DOHH2 (cell line): Measurements from ENCODE around the gene NDFIP2.

Source experiments
- H3F3A ChIP-seq: fragments of 200-600 bp; sonication (generic), shearing (Covaris generic); 2 replicates; pipeline ENCODE4 v1.6.0; 2016; ENCODE audit warnings: antibody characterized with exemption, mild to moderate bottlenecking; ENCODE audit not compliant: control insufficient read depth, insufficient read depth
- H3K27ac ChIP-seq: fragments of 200-600 bp; sonication (generic); 2 replicates; pipeline ENCODE4 v1.5.1; 2014; ENCODE audit warnings: low read depth, mild to moderate bottlenecking, low read length, moderate library complexity
- H3K27me3 ChIP-seq: fragments of 200-600 bp; sonication (generic); 2 replicates; pipeline ENCODE4 v1.6.1; 2014; ENCODE audit warnings: mild to moderate bottlenecking, low read length, mixed read lengths; ENCODE audit not compliant: control insufficient read depth
- H3K36me3 ChIP-seq: fragments of 200-600 bp; sonication (generic); 2 replicates; pipeline ENCODE4 v1.6.1; 2014; ENCODE audit warnings: mild to moderate bottlenecking, low read length, moderate library complexity, mixed read lengths; ENCODE audit not compliant: control insufficient read depth
- H3K4me1 ChIP-seq: fragments of 200-600 bp; sonication (generic); 2 replicates; pipeline ENCODE4 v1.6.1; 2014; ENCODE audit warnings: mild to moderate bottlenecking, low read length, mixed read lengths; ENCODE audit not compliant: control insufficient read depth
- H3K4me2 ChIP-seq: fragments of 200-600 bp; sonication (generic); 2 replicates; pipeline ENCODE4 v1.6.0; 2014; ENCODE audit warnings: mild to moderate bottlenecking, low read length, moderate library complexity
- H3K4me3 ChIP-seq: fragments of 200-600 bp; sonication (generic); 2 replicates; pipeline ENCODE4 v1.5.1; 2014; ENCODE audit warnings: mild to moderate bottlenecking, low read length, mixed read lengths
- H3K79me2 ChIP-seq: fragments of 200-600 bp; sonication (generic); 2 replicates; pipeline ENCODE4 v1.6.1; 2014; ENCODE audit warnings: mild to moderate bottlenecking, low read length, mixed read lengths; ENCODE audit not compliant: control insufficient read depth
- H3K9me2 ChIP-seq: fragments of 200-600 bp; sonication (generic); replicated peaks from 2 replicates; pipeline ENCODE4 v1.6.1; 2014; ENCODE audit warnings: mild to moderate bottlenecking, low read length, mixed read lengths; ENCODE audit not compliant: control insufficient read depth
- H3K9me3 ChIP-seq: fragments of 200-600 bp; sonication (generic); 2 replicates; pipeline ENCODE4 v1.6.1; 2014; ENCODE audit warnings: antibody characterized with exemption, low read length, mixed read lengths; ENCODE audit not compliant: control insufficient read depth, insufficient read depth
- H4K20me1 ChIP-seq: fragments of 200-600 bp; sonication (generic); 2 replicates; pipeline ENCODE4 v1.6.0; 2014; ENCODE audit warnings: low read depth, mild to moderate bottlenecking, antibody characterized with exemption, low read length, moderate library complexity; ENCODE audit not compliant: control insufficient read depth, insufficient read depth
- EZH2phosphoT487 ChIP-seq: fragments of 200-600 bp; sonication (generic); IDR thresholded peaks from 2 replicates; pipeline ENCODE4 v1.6.1; 2017; ENCODE audit warnings: borderline replicate concordance, mild to moderate bottlenecking, antibody characterized with exemption, low read length, moderate library complexity, mixed read lengths
- TF ChIP-seq, protein P1 (sequence below): fragments of 200-600 bp; sonication (generic); IDR thresholded peaks from one replicate; pipeline ENCODE4 v1.5.1; 2014; ENCODE audit warnings: antibody characterized with exemption, mild to moderate bottlenecking, low read depth, low read length; ENCODE audit not compliant: poor library complexity, severe bottlenecking

The NDFIP2 gene

DNA sequence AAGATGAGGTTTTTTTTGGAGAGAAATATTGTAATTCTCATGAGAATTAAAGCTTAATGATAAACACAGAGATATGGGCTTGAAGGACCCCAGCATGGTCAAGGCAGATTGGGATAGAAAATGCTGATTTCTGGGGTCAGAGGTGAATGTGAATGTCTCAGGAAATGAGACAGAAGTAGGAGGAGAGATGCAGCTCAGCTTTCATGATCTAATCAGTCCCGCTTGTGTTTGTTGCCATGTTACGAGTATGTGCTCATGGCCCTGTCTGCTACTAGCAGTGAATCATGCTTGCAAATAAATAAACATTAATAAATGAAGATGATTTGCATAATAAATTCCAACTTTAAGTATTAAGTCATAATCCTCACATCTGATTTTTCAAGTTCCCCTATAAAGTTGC, 23.0 kb upstream of the NDFIP2 start:
- Histone ChIP-seq H3K9me3 (no peaks in the 10 kb centered on the region), H3K4me1 (no peaks in the 10 kb centered on the region), H3K79me2 (no peaks in the 10 kb centered on the region), H3K27me3 (peaks cover 8% of the 10 kb centered on the region), H4K20me1 (no peaks in the 10 kb centered on the region), H3F3A (no peaks in the 10 kb centered on the region), H3K9me2 (no peaks in the 10 kb centered on the region), H3K4me3 (no peak overlapping the region), H3K4me2 (no peak overlapping the region), H3K36me3 (no peaks in the 10 kb centered on the region), H3K27ac (no peak overlapping the region)
- TF ChIP-seq, protein P1, sequence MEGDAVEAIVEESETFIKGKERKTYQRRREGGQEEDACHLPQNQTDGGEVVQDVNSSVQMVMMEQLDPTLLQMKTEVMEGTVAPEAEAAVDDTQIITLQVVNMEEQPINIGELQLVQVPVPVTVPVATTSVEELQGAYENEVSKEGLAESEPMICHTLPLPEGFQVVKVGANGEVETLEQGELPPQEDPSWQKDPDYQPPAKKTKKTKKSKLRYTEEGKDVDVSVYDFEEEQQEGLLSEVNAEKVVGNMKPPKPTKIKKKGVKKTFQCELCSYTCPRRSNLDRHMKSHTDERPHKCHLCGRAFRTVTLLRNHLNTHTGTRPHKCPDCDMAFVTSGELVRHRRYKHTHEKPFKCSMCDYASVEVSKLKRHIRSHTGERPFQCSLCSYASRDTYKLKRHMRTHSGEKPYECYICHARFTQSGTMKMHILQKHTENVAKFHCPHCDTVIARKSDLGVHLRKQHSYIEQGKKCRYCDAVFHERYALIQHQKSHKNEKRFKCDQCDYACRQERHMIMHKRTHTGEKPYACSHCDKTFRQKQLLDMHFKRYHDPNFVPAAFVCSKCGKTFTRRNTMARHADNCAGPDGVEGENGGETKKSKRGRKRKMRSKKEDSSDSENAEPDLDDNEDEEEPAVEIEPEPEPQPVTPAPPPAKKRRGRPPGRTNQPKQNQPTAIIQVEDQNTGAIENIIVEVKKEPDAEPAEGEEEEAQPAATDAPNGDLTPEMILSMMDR, result no peak
- no peak for TF ChIP-seq EZH2phosphoT487

DNA sequence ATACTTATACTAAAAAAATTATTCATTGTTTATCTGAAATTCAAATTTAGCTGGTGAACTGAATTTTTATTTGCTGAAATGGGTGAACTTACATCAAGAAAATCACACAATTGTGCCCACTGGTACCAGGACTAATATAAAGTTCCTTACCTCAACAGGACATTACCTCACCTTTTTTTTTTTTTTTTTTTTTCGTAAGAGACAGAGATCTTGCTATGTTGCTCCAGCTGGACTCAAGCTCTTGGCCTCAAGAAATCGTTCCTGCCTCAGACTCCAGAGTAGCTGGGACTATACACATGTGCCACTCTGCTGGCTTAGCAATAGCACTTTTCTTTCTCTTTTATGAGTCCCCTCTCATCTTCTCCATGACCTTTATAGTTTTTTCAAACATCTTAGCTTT, 22.5 kb upstream of the NDFIP2 start:
- Histone ChIP-seq H3K4me2 (no peak overlapping the region), H3K36me3 (no peaks in the 10 kb centered on the region), H4K20me1 (no peaks in the 10 kb centered on the region), H3K79me2 (no peaks in the 10 kb centered on the region), H3K9me3 (no peaks in the 10 kb centered on the region), H3K27me3 (peaks cover 7% of the 10 kb centered on the region), H3K27ac (no peak overlapping the region), H3F3A (no peaks in the 10 kb centered on the region), H3K9me2 (no peaks in the 10 kb centered on the region), H3K4me3 (no peak overlapping the region), H3K4me1 (no peaks in the 10 kb centered on the region)
- no peak for TF ChIP-seq EZH2phosphoT487

DNA sequence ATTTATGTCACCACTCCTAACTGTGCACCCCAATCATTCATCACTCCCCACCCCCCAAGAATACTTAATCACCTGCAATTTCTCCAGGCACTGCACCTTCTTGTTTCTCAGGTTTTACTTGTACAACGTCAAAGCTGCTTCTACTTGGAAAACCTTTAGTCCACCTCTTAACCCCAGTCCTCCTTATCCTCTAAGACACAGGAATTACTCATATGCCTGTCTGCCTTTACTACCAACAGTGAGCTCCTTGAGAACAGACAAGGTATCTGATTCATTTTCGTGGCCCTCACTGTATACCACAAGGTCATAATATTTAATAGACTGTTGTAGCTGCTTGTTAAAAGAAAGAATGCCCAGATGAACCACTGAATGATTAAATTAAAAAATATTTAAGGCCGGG, 21.0 kb upstream of the NDFIP2 start:
- Histone ChIP-seq H3K36me3 (no peaks in the 10 kb centered on the region), H3K4me2 (no peak overlapping the region)
- no peak for TF ChIP-seq EZH2phosphoT487
- TF ChIP-seq, protein P1, result no peak

DNA sequence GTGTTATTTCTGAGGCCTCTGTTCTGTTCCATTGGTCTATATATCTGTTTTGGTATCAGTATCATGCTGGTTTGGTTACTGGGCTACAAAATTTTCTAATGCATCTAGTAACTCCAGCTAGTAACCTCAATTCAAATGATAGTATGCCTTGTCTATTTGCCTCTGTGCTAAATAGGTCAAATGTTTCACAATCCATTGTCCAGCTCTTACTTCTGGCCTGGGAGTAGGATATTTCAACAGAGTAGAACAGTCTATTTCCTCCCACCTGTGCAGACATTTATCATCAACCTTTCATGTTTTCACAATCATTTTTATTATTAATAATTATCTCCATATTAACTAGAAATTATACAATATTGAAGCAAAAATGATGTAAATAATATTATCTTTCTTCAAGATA, 18.1 kb upstream of the NDFIP2 start:
- no peaks in the 10 kb centered on the region for H3K9me3 ChIP-seq
- H3K27ac ChIP-seq, result no peak overlapping the region
- H3K4me2 ChIP-seq, result no peak overlapping the region
- no peaks in the 10 kb centered on the region for H3K4me1 ChIP-seq
- TF ChIP-seq EZH2phosphoT487, result no peak
- TF ChIP-seq, protein P1, result no peak
- no peaks in the 10 kb centered on the region for H4K20me1 ChIP-seq
- no peaks in the 10 kb centered on the region for H3K27me3 ChIP-seq
- H3K4me3 ChIP-seq, result no peak overlapping the region
- no peaks in the 10 kb centered on the region for H3K79me2 ChIP-seq
- H3F3A ChIP-seq, result no peaks in the 10 kb centered on the region
- no peaks in the 10 kb centered on the region for H3K36me3 ChIP-seq
- H3K9me2 ChIP-seq, result no peaks in the 10 kb centered on the region

More for the DNA sequence above, 21.0 kb upstream of the NDFIP2 start:
- Histone ChIP-seq H4K20me1 (no peaks in the 10 kb centered on the region), H3K9me3 (no peaks in the 10 kb centered on the region), H3K27me3 (peaks cover 7% of the 10 kb centered on the region), H3K27ac (no peak overlapping the region), H3K4me3 (no peak overlapping the region), H3K9me2 (no peaks in the 10 kb centered on the region), H3K79me2 (no peaks in the 10 kb centered on the region), H3K4me1 (no peaks in the 10 kb centered on the region), H3F3A (no peaks in the 10 kb centered on the region)
